HG02885 (cell line): ENCODE measurements around the gene CCS.
"Not testable (repeated sequence)": the region's sequence is repeated elsewhere in the genome, so short reads cannot be mapped to it uniquely, and the experiment has no call there.

Source experiments
- ATAC-seq: cut with Tn5 transposase; IDR thresholded peaks from one replicate; pipeline ENCODE4 v1.9.1; 2021; ENCODE audit warnings: mild to moderate bottlenecking; ENCODE audit not compliant: unreplicated experiment, poor library complexity

The CCS gene

GRCh38 chr11:66586136-66586535 lies 6.8 kb upstream of the CCS start:
- no peak for ATAC-seq

GRCh38 chr11:66589315-66589714 lies 3.7 kb upstream of the CCS start:
- ATAC-seq, result not testable (repeated sequence)

GRCh38 chr11:66589996-66590675 lies 2.8 kb upstream of the CCS start:
- ATAC-seq, result no peak

GRCh38 chr11:66591175-66591574 lies 1.8 kb upstream of the CCS start:
- no peak for ATAC-seq

- ATAC-seq, result no peak
Observed at GRCh38 chr11:66593303-66593635, 284 bp downstream of the CCS start.

- ATAC-seq, result no peak
Observed at GRCh38 chr11:66593650-66594049, 665 bp downstream of the CCS start.

GRCh38 chr11:66595245-66595904 lies 2.4 kb downstream of the CCS start:
- ATAC-seq, result no peak

GRCh38 chr11:66598993-66599392 lies 6.0 kb downstream of the CCS start:
- ATAC-seq, result no peak

- no peak for ATAC-seq
Observed at GRCh38 chr11:66600219-66600618, 7.2 kb downstream of the CCS start.

- no peak for ATAC-seq
Observed at GRCh38 chr11:66600631-66601233, 7.7 kb downstream of the CCS start.

- ATAC-seq, result no peak
Observed at GRCh38 chr11:66603072-66603471, 10.1 kb downstream of the CCS start.

GRCh38 chr11:66604155-66604554 lies 11.2 kb downstream of the CCS start:
- no peak for ATAC-seq

- ATAC-seq, result not testable (repeated sequence)
Observed at GRCh38 chr11:66606608-66607007, 13.6 kb downstream of the CCS start.

GRCh38 chr11:66607126-66607834 lies 14.3 kb downstream of the CCS start:
- ATAC-seq, result no peak

- no peak for ATAC-seq
Observed at GRCh38 chr11:66609721-66610617, 17.0 kb downstream of the CCS start.

- ATAC-seq, result no peak
Observed at GRCh38 chr11:66612458-66612857, 19.5 kb downstream of the CCS start.

- no peak for ATAC-seq
Observed at GRCh38 chr11:66614073-66614472, 21.1 kb downstream of the CCS start.

- peak; percentile 91 for ATAC-seq
Observed at GRCh38 chr11:66616379-66617154, 23.6 kb downstream of the CCS start, which contains the start of gene RBM14. RBM14 (plus strand) TSS chr11:66616630; CDS start chr11:66616721, 91 bp downstream.

GRCh38 chr11:66617155-66617834 lies 24.3 kb downstream of the CCS start:
- no peak for ATAC-seq
